Vagina (tissue), 2 donors: ENCODE data around the gene ATP6V0D1.

ENCODE experiments used
- CTCF ChIP-seq, 3 experiments: fragments of 450-650 bp in 2 of 3; fragments of 200-600 bp in 1 of 3; sonication (generic) in 1 of 3; IDR thresholded peaks; one replicate each; pipeline ENCODE4 v1.5.1; 2017 to 2019; ENCODE audit warnings: antibody characterized with exemption in 3 of 3, mild to moderate bottlenecking in 2 of 3, moderate library complexity in 2 of 3
- POLR2A ChIP-seq, 2 donors: fragments of 450-650 bp; IDR thresholded peaks; one replicate each; pipeline ENCODE4 v1.6.1; 2017; ENCODE audit warnings: antibody characterized with exemption in 2 of 2, mild to moderate bottlenecking in 2 of 2, moderate library complexity in 2 of 2
- POLR2AphosphoS5 ChIP-seq, 2 donors: sonication (generic); formaldehyde crosslinking; IDR thresholded peaks; one replicate each; pipeline ENCODE4 v1.9.0; 2017; ENCODE audit warnings: antibody characterized with exemption in 2 of 2, mild to moderate bottlenecking in 2 of 2, low read depth in 1 of 2; ENCODE audit not compliant: insufficient read depth in 1 of 2

- TF ChIP-seq CTCF (IDR thresholded peaks at IDR 0.05) (no peak), POLR2A (IDR thresholded peaks at IDR 0.05) (no peak), POLR2AphosphoS5 (IDR thresholded peaks at IDR 0.05; ENCODE audit: insufficient read depth in 1 of 2, low read depth in 1 of 2) (no peak)
These were observed 69.6 kb downstream of the ATP6V0D1 start for GRCh38 chr16:67411339-67411738.
